T-helper 1 cell treated with Interleukin-12 subunit alpha and Interleukin-12 subunit beta and Interleukin-4 antibody, amounts not matched to agents 30 μg/mL and 1 μg/mL, for 36 hours (primary cell): ENCODE results near the gene FOXJ3.

Experiments
- H3K27ac Mint-ChIP-seq: one replicate; pipeline ENCODE4 v1.8.0; 2021; ENCODE audit warnings: mild to moderate bottlenecking, mixed read lengths
- H3K27me3 Mint-ChIP-seq: one replicate; pipeline ENCODE4 v1.8.0; 2021; ENCODE audit warnings: low read depth, mixed read lengths
- H3K36me3 Mint-ChIP-seq: one replicate; pipeline ENCODE4 v1.8.0; 2021; ENCODE audit warnings: low read depth, mixed read lengths
- H3K4me1 Mint-ChIP-seq: one replicate; pipeline ENCODE4 v1.8.0; 2021; ENCODE audit warnings: low read depth, mixed read lengths
- H3K4me3 Mint-ChIP-seq: one replicate; pipeline ENCODE4 v1.8.0; 2021; ENCODE audit warnings: mild to moderate bottlenecking, moderate library complexity, mixed read lengths
- H3K9me3 Mint-ChIP-seq: one replicate; pipeline ENCODE4 v1.8.0; 2021; ENCODE audit warnings: mixed read lengths

The FOXJ3 gene

GRCh38 chr1:42172381-42173133 is 162.5 kb downstream of the FOXJ3 start:
- Mint-ChIP-seq H3K9me3 (no peaks in the 10 kb centered on the region), H3K27me3 (no peaks in the 10 kb centered on the region), H3K4me1 (peaks cover 2% of the 10 kb centered on the region), H3K4me3 (no peak overlapping the region), H3K27ac (no peak overlapping the region), H3K36me3 (peaks cover 3% of the 10 kb centered on the region)

- Mint-ChIP-seq H3K4me1 (peaks cover 1% of the 10 kb centered on the region), H3K27me3 (no peaks in the 10 kb centered on the region), H3K27ac (no peak overlapping the region), H3K9me3 (no peaks in the 10 kb centered on the region), H3K36me3 (peaks cover 1% of the 10 kb centered on the region), H3K4me3 (no peak overlapping the region)
Measured at GRCh38 chr1:42171679-42172266, 163.3 kb downstream of the FOXJ3 start.

GRCh38 chr1:42170779-42171621 is 164.0 kb downstream of the FOXJ3 start:
- Mint-ChIP-seq H3K9me3 (no peaks in the 10 kb centered on the region), H3K27ac (no peak overlapping the region), H3K4me1 (no peaks in the 10 kb centered on the region), H3K36me3 (no peaks in the 10 kb centered on the region), H3K27me3 (no peaks in the 10 kb centered on the region), H3K4me3 (no peak overlapping the region)

- Mint-ChIP-seq H3K4me1 (no peaks in the 10 kb centered on the region), H3K36me3 (no peaks in the 10 kb centered on the region), H3K4me3 (no peak overlapping the region), H3K9me3 (no peaks in the 10 kb centered on the region), H3K27me3 (no peaks in the 10 kb centered on the region), H3K27ac (peak overlapping the region; percentile 46)
Measured at GRCh38 chr1:42168763-42169162, 166.3 kb downstream of the FOXJ3 start.

GRCh38 chr1:42168391-42168670 is 166.7 kb downstream of the FOXJ3 start:
- Mint-ChIP-seq H3K4me1 (no peaks in the 10 kb centered on the region), H3K4me3 (no peak overlapping the region), H3K27me3 (no peaks in the 10 kb centered on the region), H3K36me3 (no peaks in the 10 kb centered on the region), H3K9me3 (no peaks in the 10 kb centered on the region), H3K27ac (no peak overlapping the region)

- Mint-ChIP-seq H3K36me3 (no peaks in the 10 kb centered on the region), H3K27ac (no peak overlapping the region), H3K27me3 (no peaks in the 10 kb centered on the region), H3K4me3 (no peak overlapping the region), H3K9me3 (no peaks in the 10 kb centered on the region), H3K4me1 (no peaks in the 10 kb centered on the region)
Measured at GRCh38 chr1:42167611-42168390, 167.2 kb downstream of the FOXJ3 start.

GRCh38 chr1:42165511-42166210 is 169.4 kb downstream of the FOXJ3 start:
- no peaks in the 10 kb centered on the region for H3K36me3 Mint-ChIP-seq
- H3K27ac Mint-ChIP-seq = no peak overlapping the region
- peaks cover 3% of the 10 kb centered on the region for H3K27me3 Mint-ChIP-seq
- H3K9me3 Mint-ChIP-seq = peaks cover 15% of the 10 kb centered on the region
- H3K4me3 Mint-ChIP-seq = no peak overlapping the region
- peaks cover 1% of the 10 kb centered on the region for H3K4me1 Mint-ChIP-seq

- H3K27me3 Mint-ChIP-seq = peaks cover 5% of the 10 kb centered on the region
- no peak within 1 kb of the TSS for H3K27ac Mint-ChIP-seq
- H3K4me3 Mint-ChIP-seq = no peak within 1 kb of the TSS
- peaks cover 23% of the 10 kb centered on the region for H3K9me3 Mint-ChIP-seq
- H3K36me3 Mint-ChIP-seq = no peaks in the 10 kb centered on the region
- H3K4me1 Mint-ChIP-seq = peaks cover 1% of the 10 kb centered on the region
Measured at GRCh38 chr1:42164551-42165420, 170.2 kb downstream of the FOXJ3 start, which contains the start of gene GUCA2A. Gene GUCA2A (minus strand): TSS chr1:42164745. CDS start chr1:42164712, 33 bp downstream.

GRCh38 chr1:42163536-42164503 is 171.2 kb downstream of the FOXJ3 start:
- peaks cover 1% of the 10 kb centered on the region for H3K4me1 Mint-ChIP-seq
- no peak overlapping the region for H3K4me3 Mint-ChIP-seq
- peaks cover 27% of the 10 kb centered on the region for H3K9me3 Mint-ChIP-seq
- H3K27ac Mint-ChIP-seq = no peak overlapping the region
- no peaks in the 10 kb centered on the region for H3K36me3 Mint-ChIP-seq
- peaks cover 5% of the 10 kb centered on the region for H3K27me3 Mint-ChIP-seq

GRCh38 chr1:42163114-42163513 is 171.9 kb downstream of the FOXJ3 start:
- Mint-ChIP-seq H3K27ac (no peak overlapping the region), H3K36me3 (no peaks in the 10 kb centered on the region), H3K4me3 (no peak overlapping the region), H3K4me1 (peaks cover 1% of the 10 kb centered on the region), H3K27me3 (peaks cover 5% of the 10 kb centered on the region), H3K9me3 (peaks cover 27% of the 10 kb centered on the region)

GRCh38 chr1:42162181-42162580 is 172.9 kb downstream of the FOXJ3 start:
- Mint-ChIP-seq H3K4me3 (no peak overlapping the region), H3K4me1 (peaks cover 7% of the 10 kb centered on the region), H3K27ac (no peak overlapping the region), H3K36me3 (no peaks in the 10 kb centered on the region), H3K9me3 (peaks cover 27% of the 10 kb centered on the region), H3K27me3 (peaks cover 5% of the 10 kb centered on the region)

- H3K4me1 Mint-ChIP-seq = peaks cover 7% of the 10 kb centered on the region
- peaks cover 27% of the 10 kb centered on the region for H3K9me3 Mint-ChIP-seq
- no peak overlapping the region for H3K27ac Mint-ChIP-seq
- no peaks in the 10 kb centered on the region for H3K36me3 Mint-ChIP-seq
- peaks cover 5% of the 10 kb centered on the region for H3K27me3 Mint-ChIP-seq
- H3K4me3 Mint-ChIP-seq = no peak overlapping the region
Measured at GRCh38 chr1:42158189-42158588, 176.8 kb downstream of the FOXJ3 start.
